ENCODE data around the gene BAHCC1.

GRCh38 chr17:81381632-81382577 lies 13.4 kb upstream of the BAHCC1 start:
- TF ChIP-seq CTCF (IDR thresholded peaks at IDR 0.05), result no peak
- no peak for TF ChIP-seq POLR2A (IDR thresholded peaks at IDR 0.05)
